ENCODE measurements around the gene SEC31A.
"Not testable (repeated sequence)": the region's sequence is repeated elsewhere in the genome, so short reads cannot be mapped to it uniquely, and the experiment has no call there.

Gene SEC31A

DNA sequence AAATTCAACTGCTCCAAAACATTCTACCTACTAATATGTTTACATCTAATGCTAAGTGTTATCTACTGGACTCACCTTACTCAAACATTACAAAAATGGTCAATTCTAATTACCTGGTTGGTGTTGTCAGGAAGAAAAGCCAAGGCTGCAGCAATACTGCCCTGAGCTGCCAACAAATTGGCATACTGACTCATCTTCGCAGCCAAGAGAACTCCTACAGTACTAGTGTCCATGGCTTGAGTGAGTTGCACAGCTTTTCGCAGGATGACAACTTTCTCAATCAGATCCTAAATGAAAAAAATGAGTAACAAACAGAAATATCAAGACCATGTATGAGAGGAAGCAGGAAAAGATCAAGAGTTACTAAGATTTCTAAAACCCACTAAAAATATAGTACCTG, 39.6 kb downstream of the SEC31A start:
- in situ Hi-C loops (cut with MboI; ENCODE audit: low sequenced_read_pairs) = no loop called here

- in situ Hi-C loops (cut with MboI; ENCODE audit: low sequenced_read_pairs) = no loop called here
Measured at GRCh38 chr4:82850684-82851083, 40.3 kb downstream of the SEC31A start.

DNA sequence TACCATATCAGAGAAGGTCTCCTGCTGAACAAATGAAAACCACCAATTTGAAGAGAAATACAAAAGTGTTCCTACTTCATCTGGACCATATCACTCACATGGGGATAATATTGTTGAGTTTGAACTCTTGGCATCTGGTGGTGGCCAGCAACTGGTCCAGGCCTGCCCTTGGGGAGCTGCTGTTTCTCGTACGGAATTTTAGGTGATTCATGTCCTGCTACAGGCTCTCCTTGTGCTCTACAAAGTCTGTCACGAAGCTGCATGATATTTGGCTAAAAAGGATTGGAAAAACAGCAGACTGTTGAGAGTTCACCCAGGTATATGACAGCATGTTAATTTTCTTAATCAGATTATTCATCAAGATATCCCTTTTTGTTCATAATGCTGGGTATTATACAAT, 42.2 kb downstream of the SEC31A start:
- in situ Hi-C loops (cut with MboI; ENCODE audit: low sequenced_read_pairs) = no loop called here

DNA sequence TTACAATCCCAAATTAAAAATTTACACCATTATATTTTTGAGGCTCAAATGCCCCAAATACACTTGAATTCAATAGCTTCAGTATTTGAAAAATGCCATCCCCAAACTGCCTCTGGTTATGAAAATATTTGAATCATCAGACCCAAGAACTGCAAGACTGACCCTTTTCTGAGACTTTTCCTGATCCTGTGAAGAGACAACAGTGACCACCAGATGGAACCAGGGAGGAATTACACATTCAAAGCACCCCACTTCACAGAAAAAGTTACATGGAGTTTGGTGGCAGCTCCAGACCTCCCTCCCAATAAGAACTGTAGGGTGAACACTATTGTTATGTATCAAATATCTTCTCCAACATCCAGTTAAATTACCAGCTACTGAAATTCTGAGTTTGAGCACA, 48.4 kb downstream of the SEC31A start:
- in situ Hi-C loops (cut with MboI; ENCODE audit: low sequenced_read_pairs) = no loop called here

DNA sequence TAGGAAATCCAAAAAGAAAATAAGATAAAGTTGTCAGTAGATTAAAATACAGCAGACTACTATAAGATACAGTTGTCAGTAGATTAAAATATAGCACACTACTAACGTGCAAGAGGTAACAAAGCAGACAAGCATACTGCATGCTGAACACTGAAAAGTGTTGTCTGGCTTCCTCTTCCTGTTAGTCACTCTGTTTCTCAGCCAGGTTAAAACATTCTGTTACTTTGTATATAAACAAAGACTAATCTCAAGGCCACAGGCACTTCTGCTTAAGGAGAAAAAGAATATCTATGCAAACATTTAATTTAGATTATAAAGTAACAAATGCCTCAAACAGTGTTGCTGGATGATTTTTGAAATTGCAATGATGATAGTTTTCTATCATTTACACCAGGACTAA, 51.3 kb downstream of the SEC31A start:
- in situ Hi-C loops (cut with MboI; ENCODE audit: low sequenced_read_pairs) = no loop called here

- in situ Hi-C loops (cut with MboI; ENCODE audit: low sequenced_read_pairs) = no loop called here
Measured at GRCh38 chr4:82833696-82834313, 57.1 kb downstream of the SEC31A start.

- in situ Hi-C loops (cut with MboI; ENCODE audit: low sequenced_read_pairs) = not testable (repeated sequence)
Measured at GRCh38 chr4:82833060-82833459, 57.9 kb downstream of the SEC31A start.

DNA sequence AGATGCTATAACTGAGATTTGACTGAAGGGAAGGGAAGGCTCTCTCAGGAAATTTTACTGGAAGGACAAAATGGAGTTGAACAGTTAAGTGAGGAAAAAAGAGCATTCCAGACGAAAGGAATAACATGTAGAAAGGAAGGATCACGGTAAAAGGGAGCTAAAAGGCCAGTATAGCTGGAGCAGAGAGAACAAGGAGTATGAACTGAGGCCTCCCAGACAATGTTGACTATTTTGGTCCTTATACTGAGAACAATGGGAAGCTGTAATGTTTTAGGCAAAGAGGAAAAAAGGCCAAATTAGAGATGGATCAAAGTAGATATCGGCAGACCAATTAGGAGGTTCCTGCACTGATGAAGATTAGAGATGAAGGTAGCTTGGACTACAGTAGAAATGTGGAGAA, 65.5 kb downstream of the SEC31A start:
- in situ Hi-C loops (cut with MboI; ENCODE audit: low sequenced_read_pairs) = no loop called here

DNA sequence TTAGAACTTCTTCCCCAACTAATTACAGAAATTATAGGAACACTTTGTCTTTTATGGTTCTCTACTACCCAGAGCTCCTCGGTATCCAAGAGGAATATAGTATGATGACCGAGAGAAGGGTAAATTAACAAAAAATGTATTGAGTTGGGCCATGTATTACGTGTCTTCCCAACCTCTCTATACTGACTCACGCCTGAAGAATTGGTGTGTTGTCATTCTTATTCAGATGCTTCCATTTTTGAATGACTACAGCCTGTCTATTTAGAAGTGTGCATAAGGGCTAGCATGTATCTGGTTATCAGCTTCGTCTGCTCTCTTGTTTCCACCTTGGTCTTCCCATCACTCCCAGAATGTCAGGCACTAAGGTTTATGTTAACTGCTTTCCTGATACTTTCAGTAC, 67.9 kb downstream of the SEC31A start:
- in situ Hi-C loops (cut with MboI; ENCODE audit: low sequenced_read_pairs) = no loop called here

GRCh38 chr4:82820689-82821088, 70.3 kb downstream of the SEC31A start:
- in situ Hi-C loops (cut with MboI; ENCODE audit: low sequenced_read_pairs) = no loop called here

GRCh38 chr4:82818664-82819662, 72.0 kb downstream of the SEC31A start:
- in situ Hi-C loops (cut with MboI; ENCODE audit: low sequenced_read_pairs) = no loop called here

GRCh38 chr4:82816874-82817273, 74.1 kb downstream of the SEC31A start:
- in situ Hi-C loops (cut with MboI; ENCODE audit: low sequenced_read_pairs) = not testable (repeated sequence)

GRCh38 chr4:82814034-82814433, 76.9 kb downstream of the SEC31A start:
- in situ Hi-C loops (cut with MboI; ENCODE audit: low sequenced_read_pairs) = no loop called here

DNA sequence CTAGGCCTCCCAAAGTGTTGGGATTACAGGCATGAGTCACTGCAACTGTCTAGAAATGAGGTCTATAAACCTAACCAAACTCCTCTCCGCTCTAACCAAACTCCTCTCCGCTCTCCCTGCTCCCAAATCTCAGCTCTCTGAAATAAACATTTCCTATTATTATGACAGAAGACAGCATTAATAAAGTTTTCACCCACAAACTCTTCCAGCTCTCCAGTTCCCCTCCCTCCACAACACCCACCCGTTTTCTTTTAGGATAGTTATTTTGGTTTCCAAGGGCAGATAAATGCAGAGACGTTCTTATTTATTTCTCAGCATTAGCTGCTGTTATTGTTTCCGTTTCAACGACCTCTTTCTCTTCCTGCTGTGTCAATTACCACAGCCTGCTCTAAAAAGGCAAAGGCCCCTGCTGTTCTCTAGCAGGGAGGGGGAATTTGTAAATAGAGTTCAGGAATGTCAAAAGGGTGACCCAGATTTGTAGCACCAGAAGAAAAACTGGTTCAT, 79.1 kb downstream of the SEC31A start:
- in situ Hi-C loops (cut with MboI; ENCODE audit: low sequenced_read_pairs) = no loop called here

DNA sequence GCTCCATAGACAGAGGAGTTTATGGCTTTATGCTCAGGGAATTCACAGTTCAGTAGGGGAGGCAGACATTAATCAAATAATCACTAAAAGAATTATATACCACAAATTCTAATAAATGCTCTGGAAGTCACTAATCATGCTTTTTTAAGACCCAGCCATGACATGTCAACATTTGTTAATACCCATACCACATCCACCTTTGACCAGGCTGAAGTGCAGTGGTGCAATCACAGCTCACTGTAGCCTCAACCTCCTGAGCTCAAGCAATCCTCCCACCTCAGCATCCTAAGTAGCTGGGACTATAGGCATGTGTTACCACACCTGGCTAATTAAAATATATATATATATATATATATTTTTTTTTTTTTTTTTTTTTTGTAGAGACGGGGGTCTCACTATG, 79.6 kb downstream of the SEC31A start:
- in situ Hi-C loops (cut with MboI; ENCODE audit: low sequenced_read_pairs) = no loop called here

GRCh38 chr4:82810176-82810575, 80.8 kb downstream of the SEC31A start:
- in situ Hi-C loops (cut with MboI; ENCODE audit: low sequenced_read_pairs) = no loop called here

DNA sequence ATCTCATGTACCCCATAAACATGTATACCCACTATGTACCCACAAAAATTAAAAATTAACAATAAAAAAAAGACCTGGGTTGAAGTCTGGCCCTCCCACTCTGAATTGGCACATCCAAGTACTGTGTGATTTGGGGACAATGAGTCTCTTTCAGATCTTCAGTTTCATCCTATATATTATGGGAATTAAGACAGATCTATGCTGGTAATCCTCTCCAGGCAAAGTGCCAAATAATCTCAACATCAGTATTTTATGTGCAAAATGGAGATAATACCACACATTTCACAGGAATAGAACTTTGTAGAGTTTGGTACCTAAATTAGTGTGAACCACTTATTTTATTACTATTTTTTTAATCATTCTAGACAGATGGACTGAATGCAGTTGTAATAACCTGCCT, 81.3 kb downstream of the SEC31A start:
- in situ Hi-C loops (cut with MboI; ENCODE audit: low sequenced_read_pairs) = no loop called here

GRCh38 chr4:82803746-82804145, 87.2 kb downstream of the SEC31A start:
- in situ Hi-C loops (cut with MboI; ENCODE audit: low sequenced_read_pairs) = no loop called here

DNA sequence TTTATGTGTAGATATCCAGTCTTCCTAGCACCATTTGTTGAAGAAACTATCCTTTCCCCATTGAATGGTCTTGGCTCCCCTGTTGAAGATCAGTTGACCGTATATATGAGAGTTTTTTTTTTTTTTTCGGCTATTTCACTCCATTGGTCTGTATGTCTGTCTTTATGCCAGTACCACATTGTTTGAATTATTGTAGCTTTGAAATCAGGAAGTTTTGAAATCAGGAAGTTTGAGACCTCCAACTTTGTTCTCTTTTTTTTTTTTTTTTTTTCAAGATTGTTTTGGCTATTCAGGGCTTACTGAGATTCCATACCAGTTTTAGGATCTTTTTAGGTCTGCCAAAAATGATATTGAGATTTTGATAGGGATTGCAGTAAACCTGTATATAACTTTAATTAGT, 88.0 kb downstream of the SEC31A start:
- in situ Hi-C loops (cut with MboI; ENCODE audit: low sequenced_read_pairs) = no loop called here

DNA sequence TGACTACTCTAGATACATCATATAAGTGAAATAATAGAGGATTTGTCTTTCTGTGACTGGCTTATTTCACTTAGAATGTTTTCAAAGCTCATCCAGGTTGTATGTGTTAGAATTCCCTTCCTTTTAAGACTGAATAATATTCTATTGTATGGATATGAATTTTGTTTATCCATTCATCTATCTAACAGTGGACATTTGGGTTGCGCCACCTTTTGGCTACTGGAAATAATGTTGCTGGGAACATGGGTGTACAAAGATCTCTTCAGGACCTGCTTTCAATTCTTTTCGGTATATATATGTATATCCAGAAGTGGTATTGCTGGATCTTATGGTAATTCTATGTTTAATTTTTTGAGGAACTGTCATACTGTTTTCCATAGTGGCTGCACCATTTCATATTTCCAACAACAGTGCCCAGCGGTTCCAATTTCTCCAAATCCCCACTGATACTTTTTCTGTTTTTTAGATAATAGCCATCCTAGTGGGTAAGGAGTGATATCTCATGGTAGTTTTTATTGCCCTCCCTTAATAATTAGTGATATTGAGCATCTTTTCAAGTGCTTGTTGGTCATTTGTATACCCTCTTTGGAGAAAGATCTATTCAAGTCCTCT, 88.9 kb downstream of the SEC31A start:
- in situ Hi-C loops (cut with MboI; ENCODE audit: low sequenced_read_pairs) = no loop called here

DNA sequence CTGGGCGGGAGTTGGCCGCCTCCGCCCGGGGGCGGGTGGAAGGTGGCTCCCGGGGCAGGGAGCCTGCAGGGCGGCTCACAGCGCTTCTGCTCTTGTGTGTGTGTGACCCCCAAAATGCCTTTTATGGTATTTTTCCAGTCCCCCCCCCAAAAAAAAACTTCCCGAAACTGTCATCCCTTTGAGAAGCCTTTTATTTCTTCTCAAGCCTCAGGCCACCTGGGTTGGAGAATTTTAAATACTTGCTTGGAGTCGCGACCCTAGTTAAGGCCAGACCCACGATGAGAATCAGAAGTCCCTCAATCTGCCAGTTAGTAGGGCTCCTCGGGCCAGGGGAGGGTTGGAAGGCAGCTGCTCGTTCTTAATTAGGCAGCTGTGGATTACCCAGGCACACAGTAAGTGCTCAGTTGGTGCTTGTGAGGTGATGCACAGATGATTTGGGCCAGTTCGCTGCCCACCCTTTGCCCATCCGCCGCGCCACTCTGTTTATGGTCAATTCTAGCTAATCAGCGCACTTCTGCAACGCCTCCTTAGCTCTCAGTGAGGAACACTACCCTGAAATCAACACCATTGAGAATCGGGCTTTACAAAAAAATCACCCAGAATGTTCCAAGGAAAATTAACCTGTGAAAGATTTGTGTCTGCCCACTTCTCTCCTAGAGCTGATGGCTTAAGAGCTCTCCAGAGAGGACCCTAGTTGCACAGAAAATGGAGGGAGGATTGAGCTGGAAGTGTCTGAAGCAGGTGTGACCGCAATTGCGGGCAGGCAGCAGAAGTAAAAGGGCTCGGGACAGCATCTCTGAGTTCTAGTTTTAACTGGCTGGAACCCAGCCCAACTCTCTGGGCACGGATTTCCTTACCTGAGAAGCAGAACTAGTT, 91.7 kb downstream of the SEC31A start:
- in situ Hi-C loops (cut with MboI; ENCODE audit: low sequenced_read_pairs) = no loop called here
